Sigmoid colon (tissue), 7 donors: Measurements from ENCODE around the gene SRGAP2B. TPM values are rescaled to one million over a fixed set of nuclear protein-coding genes. Genes with fewer than 3 reads are reported as not detected.
"Not testable (repeated sequence)": the region's sequence is repeated elsewhere in the genome, so short reads cannot be mapped to it uniquely, and the experiment has no call there.

Source experiments
- DNase-seq: peaks from one replicate; pipeline ENCODE4 v3.0.0-alpha.2; 2019
- H3K27ac ChIP-seq, 4 donors: fragments of 200-600 bp; sonication (generic); one replicate each; pipeline ENCODE4 v1.5.1; 2016 to 2019; ENCODE audit warnings: mild to moderate bottlenecking in 1 of 4
- H3K27me3 ChIP-seq, 3 donors: fragments of 200-600 bp; sonication (generic); one replicate each; pipeline ENCODE4 v1.5.1; 2019; ENCODE audit warnings: mild to moderate bottlenecking in 1 of 3
- H3K36me3 ChIP-seq, 4 donors: fragments of 200-600 bp; sonication (generic); one replicate each; pipeline ENCODE4 v1.5.1; 2016 to 2019
- H3K4me1 ChIP-seq, 4 donors: fragments of 200-600 bp; sonication (generic); one replicate each; pipeline ENCODE4 v1.5.1; 2017 to 2019
- H3K4me3 ChIP-seq, 4 donors: fragments of 200-600 bp; sonication (generic); one replicate each; pipeline ENCODE4 v1.5.1; 2017 to 2019; ENCODE audit warnings: mild to moderate bottlenecking in 2 of 4, moderate library complexity in 1 of 4
- H3K9me3 ChIP-seq, 4 donors: fragments of 200-600 bp in 3 of 4; sonication (generic) in 3 of 4; one replicate each; pipeline versions ENCODE4 v1.5.1 to v1.6.1; 2013 to 2019
- WGBS, 2 donors: extraction: QIAGEN DNeasy Blood & Tissue Kit; methylation state at CpG; one replicate each; pipeline ENCODE4 v1.1.7; 2013; 5-methylcytosine and 5-hydroxymethylcytosine counted together
- intact Hi-C: fragments of 100-400 bp; cut with DNase I; formaldehyde crosslinking; loops from one replicate; pipeline ENCODE4 v1.15.1; 2023
- polyA plus RNA-seq, 3 donors: library from polyadenylated mRNA; stranded (reverse); fragments of 200-250 nt; gene quantifications; one replicate each; pipeline ENCODE4 v1.2.3, GENCODE V29; 2013
- total RNA-seq, 4 donors: library from RNA; depleted of rRNA; stranded (reverse); fragments of >200 nt; gene quantifications; one replicate each; pipeline ENCODE4 v1.1.0, GENCODE V29; 2016
- donor health status: healthy with polysubstance abuse.
- donor health status: Bipolar disorder and iron deficiency.
- donor health status: healthy.

Gene SRGAP2B
- total and polyA plus RNA-seq, 7 donors = 1.2 to 13.8 (median 11.8) TPM

DNA sequence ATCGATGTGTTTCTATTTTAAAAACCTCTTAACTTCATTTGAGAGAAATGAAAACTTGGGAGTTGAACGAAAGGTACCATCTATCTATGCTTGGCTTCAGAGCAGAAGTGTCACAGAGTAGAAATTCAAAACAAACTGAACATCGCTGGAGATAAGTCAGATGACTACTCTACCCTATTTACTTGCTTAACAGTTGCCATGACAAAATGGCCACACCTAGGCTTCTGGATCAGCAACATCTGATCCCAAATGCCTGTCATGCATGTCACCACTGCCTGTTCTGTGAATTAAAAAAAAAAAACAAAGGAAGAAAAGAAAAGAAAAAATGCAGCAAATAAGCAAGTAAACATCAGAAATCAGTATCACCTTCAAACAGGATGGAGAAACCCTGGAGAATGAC lies 181.7 kb downstream of the SRGAP2B start:
- DNase-seq, H3K36me3 ChIP-seq, H3K27me3 ChIP-seq, H3K27ac ChIP-seq, H3K4me1 ChIP-seq, H3K9me3 ChIP-seq, intact Hi-C loops, H3K4me3 ChIP-seq: not testable (repeated sequence)
- WGBS, 2 donors = no CpG with 5 or more reads among the region's 3 CpGs

- H3K4me1 ChIP-seq, H3K36me3 ChIP-seq, H3K27me3 ChIP-seq, H3K27ac ChIP-seq, H3K4me3 ChIP-seq, DNase-seq, intact Hi-C loops, H3K9me3 ChIP-seq: not testable (repeated sequence)
- no CpG with 5 or more reads among the region's 5 CpGs for WGBS, 2 donors
Observed at GRCh38 chr1:144910729-144911128, 184.4 kb downstream of the SRGAP2B start.

GRCh38 chr1:144900841-144901240 lies 194.3 kb downstream of the SRGAP2B start:
- no CpG with 5 or more reads among the region's 6 CpGs for WGBS, 2 donors

DNA sequence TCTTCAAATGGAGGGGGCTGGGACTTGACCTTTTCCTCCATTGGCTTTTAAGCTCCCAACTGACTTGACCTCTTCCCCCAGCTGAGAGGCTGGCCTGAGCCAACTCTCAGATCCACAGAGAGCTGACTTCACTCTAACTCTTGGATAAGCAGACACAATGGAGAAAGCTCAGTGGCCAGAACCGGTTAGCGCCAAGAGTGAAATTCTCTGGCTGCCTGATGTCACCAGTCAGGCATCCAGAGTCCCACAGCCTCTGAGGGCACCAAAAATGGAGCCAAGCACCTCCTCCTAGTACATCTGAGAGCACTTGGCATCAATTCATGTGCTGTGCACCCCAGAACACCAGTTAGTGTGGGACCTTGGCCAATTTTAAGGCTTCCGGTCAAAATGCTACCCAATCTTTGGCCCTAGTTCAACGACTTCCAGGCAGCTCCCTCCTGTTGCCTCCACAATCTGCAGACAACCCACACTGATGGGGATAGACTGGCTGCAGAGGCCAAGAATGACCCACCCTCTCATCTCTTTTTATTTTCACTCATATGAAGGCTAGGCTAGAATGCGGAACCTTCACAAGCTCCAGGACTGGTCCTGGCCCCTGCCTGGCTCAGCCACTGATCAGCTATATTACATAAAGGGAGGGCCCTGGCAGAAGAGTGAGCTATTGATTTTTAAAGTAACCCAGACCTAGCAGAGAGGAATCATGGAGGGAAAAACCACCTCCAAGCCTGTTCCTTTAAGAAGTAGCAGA lies 200.5 kb downstream of the SRGAP2B start:
- H3K36me3 ChIP-seq, intact Hi-C loops: not testable (repeated sequence)
- WGBS, 2 donors = no CpG with 5 or more reads among the region's 5 CpGs

More at GRCh38 chr1:144900841-144901240, 194.3 kb downstream of the SRGAP2B start:
- H3K27me3 ChIP-seq, H3K9me3 ChIP-seq, intact Hi-C loops, H3K27ac ChIP-seq, H3K4me3 ChIP-seq, H3K4me1 ChIP-seq, DNase-seq, H3K36me3 ChIP-seq: not testable (repeated sequence)

GRCh38 chr1:144893710-144894438 lies 201.3 kb downstream of the SRGAP2B start:
- H3K4me3 ChIP-seq, H3K36me3 ChIP-seq, H3K27me3 ChIP-seq, H3K4me1 ChIP-seq, DNase-seq, intact Hi-C loops, H3K9me3 ChIP-seq, H3K27ac ChIP-seq: not testable (repeated sequence)
- 92 to 98% methylated on average over 3 of the region's 9 CpGs for WGBS, 2 donors

More for the DNA sequence above, 200.5 kb downstream of the SRGAP2B start:
- not testable (repeated sequence) for H3K4me1 ChIP-seq, H3K27me3 ChIP-seq, H3K4me3 ChIP-seq, DNase-seq, H3K9me3 ChIP-seq, H3K27ac ChIP-seq

DNA sequence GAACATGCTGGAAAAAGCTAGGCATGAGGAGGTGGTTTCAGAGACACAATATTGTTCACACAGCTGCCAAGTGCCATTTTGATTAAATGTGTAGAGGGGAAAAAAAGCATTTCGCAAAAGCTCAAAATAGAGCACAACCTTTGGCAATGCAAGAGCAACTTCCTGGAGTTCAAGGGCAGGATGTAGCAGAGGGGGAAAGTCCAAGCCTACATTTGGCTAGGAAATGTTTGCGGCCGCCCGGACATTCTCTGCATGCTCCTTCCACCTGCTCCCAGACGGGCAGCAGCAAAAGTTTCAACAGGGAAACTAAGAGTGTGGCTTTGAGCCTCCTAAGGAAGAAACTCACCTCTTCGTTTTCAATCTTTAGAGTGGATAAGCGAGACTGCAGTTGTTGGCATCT lies 202.1 kb downstream of the SRGAP2B start:
- H3K36me3 ChIP-seq, H3K27me3 ChIP-seq, intact Hi-C loops, DNase-seq, H3K27ac ChIP-seq, H3K4me3 ChIP-seq, H3K9me3 ChIP-seq, H3K4me1 ChIP-seq: not testable (repeated sequence)
- WGBS, 2 donors = no CpG with 5 or more reads among the region's 7 CpGs

GRCh38 chr1:144889450-144890115 lies 205.5 kb downstream of the SRGAP2B start:
- H3K36me3 ChIP-seq, H3K4me3 ChIP-seq, DNase-seq, intact Hi-C loops, H3K27ac ChIP-seq, H3K27me3 ChIP-seq, H3K4me1 ChIP-seq, H3K9me3 ChIP-seq: not testable (repeated sequence)
- WGBS, 2 donors = no CpG with 5 or more reads among the region's 3 CpGs

DNA sequence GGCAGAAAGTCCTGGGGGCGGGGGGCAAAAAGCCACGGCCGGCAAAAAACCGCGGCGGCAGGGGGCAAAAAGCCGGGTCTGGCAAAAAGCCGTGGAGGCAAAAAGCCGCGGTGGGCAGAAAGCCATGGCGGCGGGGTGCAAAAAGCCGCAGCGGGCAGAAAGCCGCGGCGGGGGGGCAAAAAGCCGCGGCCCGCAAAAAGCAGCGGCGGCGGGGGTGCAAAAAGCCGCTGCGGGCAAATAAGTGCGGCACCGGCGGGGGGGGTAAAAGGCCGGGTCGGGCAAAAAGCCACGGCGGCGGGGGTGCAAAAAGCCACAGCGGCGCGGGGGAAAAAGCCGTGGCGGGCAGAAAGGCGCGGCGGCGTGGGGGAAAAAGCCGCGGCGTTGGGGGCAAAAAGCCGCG lies 212.1 kb downstream of the SRGAP2B start:
- intact Hi-C loops, H3K27me3 ChIP-seq, H3K9me3 ChIP-seq, H3K36me3 ChIP-seq, H3K4me1 ChIP-seq, H3K27ac ChIP-seq: not testable (repeated sequence)
- WGBS, 2 donors = 1% methylated on average over 47 of the region's 47 CpGs
- DNase-seq = peak; percentile 61
- peak overlapping the region; percentile 16 to 60 (median 42) for H3K4me3 ChIP-seq

GRCh38 chr1:144882343-144882742 lies 212.8 kb downstream of the SRGAP2B start:
- intact Hi-C loops, H3K27me3 ChIP-seq, DNase-seq, H3K4me1 ChIP-seq, H3K36me3 ChIP-seq, H3K27ac ChIP-seq, H3K9me3 ChIP-seq: not testable (repeated sequence)
- peak overlapping the region in 1 of 4 donors; percentile 27 for H3K4me3 ChIP-seq
- WGBS, 2 donors = 1 to 3% methylated on average over 17 to 19 of the region's 42 CpGs

DNA sequence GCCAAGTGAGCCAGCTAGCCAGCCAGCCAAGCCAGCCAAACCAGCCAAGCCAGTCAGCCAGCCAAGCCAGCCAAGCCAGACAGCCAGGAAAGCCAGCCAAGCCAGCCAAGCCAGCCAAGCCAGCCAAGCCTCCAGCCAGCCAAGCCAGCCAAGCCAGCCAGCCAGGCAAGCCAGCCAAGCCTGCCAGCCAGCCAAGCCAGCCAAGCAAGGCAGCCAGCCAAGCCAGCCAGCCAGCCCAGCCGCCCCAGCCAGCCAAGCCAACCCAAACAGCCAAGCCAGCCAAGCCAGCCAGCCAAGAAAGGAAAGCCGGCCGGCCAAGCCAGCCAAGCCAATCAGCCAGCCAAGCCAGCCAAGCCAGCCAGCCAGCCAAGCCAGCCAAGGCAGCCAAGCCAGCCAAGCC lies 236.5 kb downstream of the SRGAP2B start:
- H3K27me3 ChIP-seq, H3K9me3 ChIP-seq, H3K27ac ChIP-seq, H3K4me1 ChIP-seq, intact Hi-C loops, H3K36me3 ChIP-seq, H3K4me3 ChIP-seq: not testable (repeated sequence)
- DNase-seq = peak; percentile 13
- WGBS, 2 donors = 78 to 80% methylated on average over 3 of the region's 3 CpGs
